Esophagus squamous epithelium (tissue), 4 donors: ENCODE data around the gene MARCHF11.

Source experiments
- POLR2A ChIP-seq, 4 donors: fragments of 450-650 bp; IDR thresholded peaks; one replicate each; pipeline ENCODE4 v1.6.1; 2017; ENCODE audit warnings: antibody characterized with exemption in 4 of 4, mild to moderate bottlenecking in 4 of 4, moderate library complexity in 3 of 4
- TF ChIP-seq, protein P1 (sequence below), 6 experiments: fragments of 450-650 bp in 4 of 6; fragments of 200-600 bp in 2 of 6; sonication (generic) in 2 of 6; IDR thresholded peaks; one replicate each; pipeline ENCODE4 v1.5.1; 2016 to 2019; ENCODE audit warnings: antibody characterized with exemption in 6 of 6, mild to moderate bottlenecking in 4 of 6, moderate library complexity in 4 of 6

DNA sequence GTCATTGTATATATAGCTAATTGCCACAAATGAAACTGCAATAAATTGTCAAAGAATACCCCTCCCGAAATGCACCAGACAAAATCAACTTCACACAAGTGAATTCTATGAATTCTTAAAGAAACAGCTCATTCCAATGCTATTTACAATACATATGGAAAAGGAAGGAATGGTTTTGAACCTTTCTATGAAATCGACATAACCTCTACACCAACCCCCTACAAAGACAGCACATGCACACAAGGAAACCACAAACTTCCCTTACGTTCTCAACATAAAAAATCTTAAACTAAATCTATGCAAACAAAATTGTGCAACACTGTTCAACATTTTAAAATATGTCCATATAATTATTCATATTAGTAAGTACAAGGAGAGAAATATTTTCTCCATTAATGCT lies 39.2 kb downstream of the MARCHF11 start:
- TF ChIP-seq, protein P1, sequence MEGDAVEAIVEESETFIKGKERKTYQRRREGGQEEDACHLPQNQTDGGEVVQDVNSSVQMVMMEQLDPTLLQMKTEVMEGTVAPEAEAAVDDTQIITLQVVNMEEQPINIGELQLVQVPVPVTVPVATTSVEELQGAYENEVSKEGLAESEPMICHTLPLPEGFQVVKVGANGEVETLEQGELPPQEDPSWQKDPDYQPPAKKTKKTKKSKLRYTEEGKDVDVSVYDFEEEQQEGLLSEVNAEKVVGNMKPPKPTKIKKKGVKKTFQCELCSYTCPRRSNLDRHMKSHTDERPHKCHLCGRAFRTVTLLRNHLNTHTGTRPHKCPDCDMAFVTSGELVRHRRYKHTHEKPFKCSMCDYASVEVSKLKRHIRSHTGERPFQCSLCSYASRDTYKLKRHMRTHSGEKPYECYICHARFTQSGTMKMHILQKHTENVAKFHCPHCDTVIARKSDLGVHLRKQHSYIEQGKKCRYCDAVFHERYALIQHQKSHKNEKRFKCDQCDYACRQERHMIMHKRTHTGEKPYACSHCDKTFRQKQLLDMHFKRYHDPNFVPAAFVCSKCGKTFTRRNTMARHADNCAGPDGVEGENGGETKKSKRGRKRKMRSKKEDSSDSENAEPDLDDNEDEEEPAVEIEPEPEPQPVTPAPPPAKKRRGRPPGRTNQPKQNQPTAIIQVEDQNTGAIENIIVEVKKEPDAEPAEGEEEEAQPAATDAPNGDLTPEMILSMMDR (IDR thresholded peaks at IDR 0.05): no peak
- no peak for TF ChIP-seq POLR2A (IDR thresholded peaks at IDR 0.05)
